GM19395 (cell line): ENCODE measurements around the gene KCTD10.

Source experiments
- ATAC-seq: cut with Tn5 transposase; IDR thresholded peaks from one replicate; pipeline ENCODE4 v1.9.1; 2021; ENCODE audit warnings: mild to moderate bottlenecking, moderate library complexity; ENCODE audit not compliant: unreplicated experiment

KCTD10 gene

DNA sequence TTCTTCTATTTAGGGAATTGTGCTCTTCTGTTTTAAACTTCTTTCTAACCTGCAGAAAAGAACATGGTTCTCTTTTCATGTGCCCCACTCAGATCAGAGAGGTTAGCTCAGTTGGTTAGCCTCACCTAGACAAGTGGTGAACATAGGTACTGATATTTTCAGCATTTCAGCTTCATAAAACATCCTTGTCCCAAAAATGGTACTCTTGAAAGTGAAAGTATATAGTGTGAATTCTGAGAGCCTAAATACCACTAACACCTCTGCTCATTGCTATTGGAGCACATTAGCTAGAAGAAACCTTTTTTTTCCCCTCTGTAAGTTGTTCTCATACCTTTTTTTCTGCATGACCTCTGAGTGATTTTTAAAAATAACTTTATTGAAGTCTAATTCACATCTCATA lies 17.9 kb upstream of the KCTD10 start:
- no peak for ATAC-seq

DNA sequence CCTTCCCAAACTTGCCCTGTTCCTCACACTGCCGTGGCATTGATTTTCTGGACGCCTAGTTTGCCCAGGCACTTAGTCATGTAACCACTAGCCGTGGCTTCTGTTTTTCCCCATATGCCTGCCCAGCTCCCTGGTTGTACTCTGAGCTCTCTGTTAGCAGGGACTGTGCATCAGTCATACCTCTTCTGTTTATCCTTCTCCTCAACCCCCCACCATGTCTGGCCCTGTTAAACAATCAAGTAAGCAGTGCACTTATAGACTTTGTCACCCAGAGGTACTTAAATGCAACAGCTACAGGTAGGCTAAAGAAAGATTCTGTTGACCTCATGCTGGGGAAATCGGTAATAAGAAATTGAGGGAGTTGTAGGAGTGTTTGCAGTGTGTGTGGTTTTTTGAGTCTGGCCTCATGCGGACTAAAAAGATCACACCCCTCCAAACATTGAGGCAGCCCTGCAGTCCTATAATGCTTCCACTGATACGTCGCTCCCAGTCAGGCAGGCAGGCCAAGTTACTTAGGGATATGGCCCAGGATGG lies 17.3 kb upstream of the KCTD10 start:
- ATAC-seq, result no peak

DNA sequence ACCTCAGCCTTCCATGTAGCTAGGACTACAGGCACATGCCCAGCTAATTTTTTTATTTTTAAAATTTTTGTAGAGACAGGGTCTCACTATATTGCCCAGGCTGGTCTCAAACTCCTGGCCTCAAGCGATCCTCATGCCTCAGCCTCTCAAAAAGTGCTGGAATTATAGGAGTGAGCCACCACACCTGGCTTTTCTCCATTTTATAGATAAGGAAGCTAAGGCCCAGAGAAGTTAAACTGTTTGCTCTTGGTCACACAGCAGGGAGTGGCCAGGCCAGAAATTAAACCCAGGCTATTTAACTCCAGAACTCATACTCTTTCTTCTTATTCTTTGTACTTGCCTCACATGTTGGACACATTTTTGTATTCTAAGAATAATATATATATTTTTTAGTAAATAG lies 16.8 kb upstream of the KCTD10 start:
- no peak for ATAC-seq

DNA sequence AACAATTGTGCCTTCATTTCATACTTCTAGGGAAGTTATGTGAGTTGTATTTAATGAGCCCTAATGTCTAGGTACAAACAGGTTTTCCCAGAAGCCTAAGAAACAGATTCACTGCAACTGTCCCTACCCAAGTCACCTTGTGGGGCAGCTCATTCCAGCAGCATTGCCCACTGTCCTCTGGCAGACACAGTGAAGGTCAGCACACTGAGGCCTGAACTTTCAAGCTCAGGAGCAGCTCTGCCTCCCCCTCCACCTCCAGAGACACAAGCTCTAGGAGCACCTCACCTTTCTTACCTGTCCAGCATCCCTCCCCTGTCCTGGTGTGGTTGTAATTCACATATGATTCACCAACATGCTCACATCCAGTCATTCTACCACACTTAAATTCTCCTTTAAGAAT lies 16.0 kb upstream of the KCTD10 start:
- ATAC-seq, result no peak

DNA sequence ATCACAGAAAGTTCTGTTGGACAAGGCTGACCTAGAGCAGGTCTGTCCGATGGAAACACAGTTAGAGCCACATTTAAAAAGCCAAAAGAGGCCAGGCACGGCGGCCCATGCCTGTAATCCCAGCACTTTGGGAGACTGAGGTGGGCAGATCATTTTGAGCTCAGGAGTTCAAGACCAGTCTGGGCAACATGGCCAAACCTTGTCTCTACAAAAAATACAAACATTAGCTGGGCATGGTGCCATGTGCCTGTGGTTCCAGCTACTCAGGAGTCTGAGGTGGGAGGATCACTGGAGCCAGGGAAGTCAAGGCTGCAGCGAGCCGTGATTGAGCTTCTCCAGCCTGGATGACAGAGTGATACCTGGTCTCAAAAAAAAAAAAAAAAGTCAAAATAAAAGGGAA lies 15.3 kb upstream of the KCTD10 start:
- ATAC-seq, result no peak

DNA sequence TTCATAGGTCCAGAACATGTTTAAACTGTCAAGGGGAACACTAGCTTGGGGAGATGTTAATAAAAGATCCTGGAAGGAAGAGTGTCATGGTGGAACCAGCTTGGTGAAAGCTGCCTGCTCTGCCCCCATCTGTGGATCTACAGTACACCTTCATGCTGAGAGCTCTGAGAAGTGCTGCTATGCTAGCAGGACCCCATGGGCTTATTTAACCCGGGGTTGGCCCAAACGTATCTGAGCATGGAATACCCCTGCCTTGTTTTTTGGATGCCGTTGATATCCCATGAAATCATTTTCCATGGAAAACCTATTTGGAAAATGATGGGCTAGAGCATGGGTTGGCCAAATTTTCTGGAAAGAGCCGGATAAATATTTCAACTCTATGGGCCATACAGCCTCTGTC lies 14.6 kb upstream of the KCTD10 start:
- ATAC-seq, result no peak

DNA sequence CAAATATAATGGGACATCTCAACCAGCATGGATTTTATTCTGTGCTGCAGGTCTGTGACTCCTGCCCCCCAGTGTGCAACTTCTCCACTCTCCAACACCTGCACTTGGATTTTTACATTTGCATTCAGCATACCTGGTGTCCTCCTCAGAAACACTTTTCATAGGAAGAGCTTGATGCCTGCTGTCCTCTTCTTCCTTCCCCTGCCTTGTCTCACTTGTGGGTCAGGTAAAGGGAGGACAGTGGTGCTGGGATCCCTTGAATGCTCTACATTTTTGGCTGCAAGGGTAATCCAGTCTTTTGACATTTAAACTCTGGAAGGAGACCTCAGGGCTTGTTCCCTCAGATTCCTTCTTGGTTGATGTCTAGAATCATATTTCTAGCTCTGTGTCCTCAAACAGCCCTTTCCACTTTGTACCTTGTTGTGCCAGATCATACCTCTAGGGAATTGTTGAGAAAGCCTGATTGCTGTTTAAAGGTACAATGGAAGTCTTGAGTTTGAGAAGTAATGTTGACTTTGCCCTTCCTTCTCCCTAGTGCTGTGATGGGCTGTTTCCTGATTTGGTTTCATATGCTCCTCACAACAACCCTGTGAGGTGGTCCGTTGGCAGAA lies 13.0 kb upstream of the KCTD10 start:
- ATAC-seq, result no peak

DNA sequence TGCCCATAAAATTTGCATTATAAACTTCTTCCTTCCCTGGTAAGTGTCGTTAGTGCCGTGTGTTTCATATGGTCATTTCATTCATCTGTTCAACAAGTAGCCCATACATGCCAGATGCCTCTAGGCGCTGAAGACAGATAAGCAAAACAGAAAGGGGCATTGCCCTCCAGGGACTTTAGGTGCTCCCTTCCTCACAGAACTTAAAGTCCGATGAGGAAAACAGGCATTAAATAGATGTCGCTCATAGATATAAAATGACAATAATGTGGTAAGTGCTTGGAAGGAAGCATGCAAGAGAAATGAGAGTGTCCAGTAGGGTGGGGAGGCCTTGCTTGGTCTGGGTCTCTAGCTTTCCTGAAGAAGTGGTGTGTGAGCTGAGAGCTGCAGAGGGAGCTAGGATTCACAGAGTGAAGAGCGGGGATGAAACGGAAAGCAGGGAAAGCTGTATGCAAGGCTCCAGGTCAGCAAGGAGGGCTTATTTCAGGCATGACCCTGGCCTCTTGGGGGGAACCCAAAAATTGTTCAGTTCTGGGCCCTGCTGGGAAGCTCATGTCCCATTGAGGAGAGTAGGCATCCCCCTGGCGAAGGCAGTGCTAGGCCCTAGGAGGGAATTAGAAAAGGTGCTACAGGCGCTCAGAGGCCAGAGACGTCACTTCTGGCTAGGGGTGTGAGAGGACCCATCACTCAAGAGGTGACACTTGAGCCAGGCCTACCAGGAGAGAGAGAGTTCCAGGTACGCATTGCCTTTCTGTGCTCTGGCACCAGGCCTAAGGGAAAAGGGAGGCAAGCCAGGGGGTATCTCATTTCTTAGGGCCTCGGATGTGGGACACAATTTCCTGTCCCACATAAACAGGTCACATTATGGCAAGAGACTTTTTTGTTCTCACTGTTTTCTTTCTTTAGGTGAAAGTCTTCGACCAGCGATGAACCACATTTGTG lies 12.2 kb upstream of the KCTD10 start:
- ATAC-seq, result no peak

DNA sequence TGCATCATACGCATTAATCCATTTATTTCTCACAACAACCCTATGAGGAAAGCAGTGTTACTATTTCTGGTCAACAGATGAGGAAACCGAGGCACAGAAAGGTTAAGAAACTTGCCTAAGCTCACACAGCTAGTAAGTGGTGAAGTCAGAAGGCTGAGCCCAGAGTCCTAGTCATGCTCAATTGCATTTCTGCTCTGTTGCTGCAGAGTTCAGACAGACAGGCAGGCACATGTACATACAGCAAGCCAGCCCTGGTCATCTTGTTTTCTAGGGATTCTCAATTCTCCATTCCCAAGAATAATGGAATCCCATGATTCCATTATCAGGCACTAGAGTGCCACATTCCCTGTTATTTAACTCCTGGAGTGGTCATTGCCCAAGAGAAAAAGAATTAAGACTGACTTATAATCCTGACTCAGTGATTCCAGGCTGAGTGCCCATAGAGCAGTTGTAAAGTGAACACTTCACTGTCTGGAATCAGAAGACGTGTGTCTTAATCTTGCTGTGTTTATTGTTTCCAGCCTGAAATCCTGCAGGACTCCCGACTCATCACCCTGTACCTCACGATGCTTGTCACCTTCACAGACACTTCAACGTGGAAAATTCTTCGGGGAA lies 11.1 kb upstream of the KCTD10 start:
- no peak for ATAC-seq

DNA sequence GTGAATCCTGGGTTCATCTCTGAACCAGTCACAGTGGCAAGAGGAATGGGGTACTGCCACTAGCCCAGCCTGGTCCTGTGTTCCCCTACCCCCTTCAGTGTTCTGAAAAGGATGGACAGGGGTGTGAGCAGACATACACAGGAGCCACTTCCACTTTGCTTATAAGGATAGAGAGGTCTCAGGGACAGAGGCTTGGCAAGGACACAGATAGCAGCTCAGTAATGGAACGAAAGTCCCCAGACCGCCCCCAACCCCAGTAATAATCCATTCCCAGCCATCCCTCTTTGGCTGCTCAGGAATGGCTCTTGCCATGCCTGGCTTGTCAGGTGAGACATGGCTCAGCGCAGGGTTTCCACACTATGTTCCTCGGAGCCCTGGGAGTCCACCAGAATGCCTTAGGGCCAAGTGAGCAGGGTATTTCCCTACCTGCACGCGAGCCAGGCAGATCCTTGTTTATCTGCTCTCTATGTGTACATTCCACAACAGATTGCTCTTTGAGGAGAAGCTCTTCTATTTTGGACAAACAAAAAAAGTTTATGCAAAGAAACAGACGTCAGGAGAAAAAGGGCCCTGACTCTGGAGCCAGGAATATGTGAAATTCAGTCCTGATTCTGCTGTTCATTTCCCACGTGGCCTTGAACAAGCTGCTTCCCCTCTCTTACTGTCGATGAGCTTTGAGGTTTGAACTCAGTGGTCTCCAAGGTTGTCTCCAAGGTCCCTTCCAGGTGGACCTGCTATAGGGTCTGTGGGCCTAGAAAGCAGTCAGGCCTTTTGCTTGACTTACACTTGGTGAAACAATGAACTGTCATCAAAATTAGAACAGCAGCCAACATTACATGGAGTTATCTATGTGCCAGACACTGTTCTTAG lies 10.3 kb upstream of the KCTD10 start:
- ATAC-seq, result no peak

DNA sequence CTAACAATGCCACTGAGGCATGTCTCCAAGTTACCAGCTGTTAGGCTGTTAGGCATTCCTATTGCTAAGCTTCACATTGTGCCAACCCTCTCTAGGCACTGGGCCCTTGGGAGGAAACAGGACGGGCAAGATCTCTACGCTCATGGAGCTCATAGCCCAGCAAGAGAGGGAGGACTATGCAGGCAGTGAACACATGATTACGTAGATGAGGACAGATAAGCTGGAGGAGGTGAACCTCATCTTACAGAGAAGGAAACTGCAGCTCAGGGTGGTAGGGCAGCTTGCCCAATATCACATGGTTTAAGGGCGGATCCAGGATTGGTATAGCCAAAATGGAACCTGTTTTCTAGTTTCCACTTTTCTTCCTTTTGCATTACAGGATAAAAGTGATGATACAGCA lies 8.1 kb upstream of the KCTD10 start:
- ATAC-seq, result no peak

DNA sequence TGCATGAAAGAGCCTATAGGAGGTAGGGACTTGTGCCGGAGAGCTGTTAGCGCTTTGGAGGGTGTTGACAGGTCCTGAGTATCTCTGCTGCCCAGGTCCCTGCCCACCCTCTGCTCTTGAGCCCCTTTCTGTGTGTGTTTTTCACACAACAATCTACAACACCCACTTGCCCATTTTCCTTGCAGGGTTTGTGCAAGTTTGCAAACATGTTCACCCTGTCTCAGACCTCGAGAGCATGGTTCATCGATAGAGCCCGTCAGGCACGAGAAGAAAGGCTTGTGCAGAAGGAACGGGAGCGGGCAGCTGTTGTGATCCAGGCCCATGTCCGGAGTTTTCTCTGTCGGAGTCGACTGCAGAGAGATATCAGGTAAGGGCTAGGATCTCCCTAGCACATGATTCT lies 6.2 kb upstream of the KCTD10 start:
- no peak for ATAC-seq

DNA sequence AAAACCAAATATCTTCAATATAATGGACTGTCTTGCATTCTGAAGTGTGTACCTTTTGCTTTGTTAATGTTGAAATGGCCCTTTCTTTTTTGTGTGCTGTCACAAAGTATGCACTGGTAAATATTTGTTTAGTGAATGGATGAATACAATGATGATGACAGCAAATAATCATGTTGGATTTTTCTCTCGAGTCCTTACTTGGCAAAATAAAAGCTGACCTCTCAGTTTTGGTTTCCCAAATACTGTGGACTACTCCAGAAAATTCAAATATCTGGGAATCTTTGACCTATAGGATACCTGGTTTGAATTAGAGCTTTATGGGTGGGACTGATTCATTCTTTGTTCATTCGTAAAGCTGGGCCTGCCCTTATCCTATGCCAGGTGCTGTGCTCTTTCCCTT lies 5.8 kb upstream of the KCTD10 start:
- no peak for ATAC-seq

DNA sequence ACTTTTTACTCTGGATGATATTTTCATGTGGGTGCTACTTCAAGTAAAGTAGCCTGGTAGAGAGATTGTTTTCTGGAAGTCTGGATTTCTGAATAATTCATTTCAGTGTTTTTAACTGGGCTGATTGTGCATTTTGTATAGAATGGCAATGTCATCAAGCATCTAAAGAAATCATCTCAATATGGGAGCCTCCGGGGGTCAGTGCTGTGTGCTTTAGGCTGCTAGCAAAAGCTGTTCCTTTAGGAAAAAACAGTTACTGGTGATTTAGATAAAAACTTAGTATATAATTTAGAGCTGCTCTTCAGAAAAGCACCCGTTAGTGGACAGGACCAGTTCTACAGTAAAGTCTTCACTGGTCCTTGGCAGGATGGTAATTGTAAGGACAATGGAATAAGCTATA lies 5.4 kb upstream of the KCTD10 start:
- ATAC-seq, result no peak

DNA sequence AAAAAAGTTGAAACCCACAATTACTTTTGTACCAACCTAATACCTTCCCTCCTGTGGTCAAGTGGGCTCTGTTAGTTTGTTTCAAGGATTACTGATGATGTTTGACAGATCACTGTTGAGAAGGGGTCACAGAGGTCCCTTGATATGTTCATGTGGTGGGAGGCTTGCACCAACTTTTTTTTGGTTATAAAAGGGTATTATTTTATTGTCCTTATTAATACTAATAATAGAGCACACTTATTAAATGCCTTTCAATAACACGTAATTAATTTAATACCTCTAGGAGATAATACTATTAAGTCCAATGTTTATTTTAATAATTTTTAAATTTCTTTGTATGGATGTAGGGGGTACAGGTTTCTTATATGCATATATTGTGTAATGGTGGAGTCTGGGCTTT lies 4.8 kb upstream of the KCTD10 start:
- ATAC-seq, result no peak

DNA sequence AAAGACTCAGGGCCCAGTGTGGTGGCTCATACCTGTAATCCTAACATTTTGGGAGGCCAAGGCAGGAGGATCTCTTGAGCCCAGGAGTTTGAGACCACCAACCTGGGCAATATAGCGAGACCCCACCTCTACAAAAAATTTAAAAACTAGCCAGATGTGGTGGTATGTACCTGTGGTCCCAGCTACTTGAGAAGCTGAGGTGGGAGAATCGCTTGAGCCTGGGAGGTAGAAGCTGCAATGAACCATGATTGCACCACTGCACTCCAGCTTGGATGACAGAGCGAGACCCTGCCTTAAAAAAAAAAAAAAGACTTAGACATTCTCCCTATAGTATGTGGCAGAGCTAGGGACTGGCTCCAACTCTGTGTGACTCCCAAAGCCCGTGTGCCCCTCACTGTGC lies 3.3 kb upstream of the KCTD10 start:
- no peak for ATAC-seq

DNA sequence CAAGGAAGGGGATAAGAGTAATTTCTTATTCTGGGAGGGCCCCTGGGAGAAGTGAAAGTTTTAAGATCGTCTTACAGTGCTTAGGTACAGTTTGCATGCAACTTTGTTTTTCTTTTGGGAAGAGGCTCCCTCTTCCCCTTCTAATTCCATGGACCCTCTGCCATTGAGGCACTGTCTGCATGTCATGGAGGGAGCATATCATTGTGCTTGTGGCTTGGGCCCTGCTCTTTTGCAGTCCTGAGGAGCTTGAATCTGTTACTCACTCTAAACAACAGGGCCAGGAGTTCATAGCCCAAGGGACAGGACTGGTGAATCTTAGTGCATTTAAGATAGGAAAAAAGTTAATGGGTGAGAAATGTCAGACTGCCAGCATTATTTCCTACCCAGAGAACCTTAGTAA lies 2.7 kb upstream of the KCTD10 start:
- ATAC-seq, result no peak

DNA sequence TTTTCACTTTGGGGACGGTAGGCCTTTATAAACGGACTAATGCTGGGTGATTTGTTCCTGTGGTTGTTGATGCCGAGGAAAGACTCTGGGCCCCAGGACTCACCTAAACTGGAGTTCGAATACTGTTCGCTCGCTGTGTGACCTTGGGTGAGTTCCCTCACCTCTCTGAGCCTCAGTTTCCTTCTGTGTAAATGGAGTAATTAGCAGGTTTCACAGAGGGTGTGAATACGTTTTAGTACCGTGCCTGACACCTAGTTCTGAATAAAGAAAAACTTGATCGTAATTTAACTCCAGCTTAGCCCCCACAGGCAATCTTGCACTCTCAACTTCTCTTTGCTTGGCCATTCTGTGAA lies 839 bp upstream of the KCTD10 start:
- ATAC-seq, result no peak

DNA sequence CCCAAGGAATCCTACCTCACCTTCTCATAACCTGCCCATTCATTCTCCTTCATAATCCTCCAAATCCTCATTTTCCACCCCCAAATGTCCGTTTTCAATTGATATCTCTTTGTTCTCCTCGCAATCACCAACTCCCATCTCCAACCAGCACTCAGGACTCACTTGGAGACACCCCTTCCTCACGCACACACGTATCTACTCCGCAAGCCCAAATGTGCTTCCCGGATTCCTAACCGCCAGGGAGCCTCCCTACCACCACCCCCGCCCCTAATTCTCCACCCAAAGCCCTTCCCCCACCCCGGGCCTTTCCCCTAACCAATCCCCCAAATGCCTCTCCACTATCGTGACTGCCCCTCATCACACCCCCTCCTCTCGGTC lies 304 bp downstream of the KCTD10 start:
- no peak for ATAC-seq

DNA sequence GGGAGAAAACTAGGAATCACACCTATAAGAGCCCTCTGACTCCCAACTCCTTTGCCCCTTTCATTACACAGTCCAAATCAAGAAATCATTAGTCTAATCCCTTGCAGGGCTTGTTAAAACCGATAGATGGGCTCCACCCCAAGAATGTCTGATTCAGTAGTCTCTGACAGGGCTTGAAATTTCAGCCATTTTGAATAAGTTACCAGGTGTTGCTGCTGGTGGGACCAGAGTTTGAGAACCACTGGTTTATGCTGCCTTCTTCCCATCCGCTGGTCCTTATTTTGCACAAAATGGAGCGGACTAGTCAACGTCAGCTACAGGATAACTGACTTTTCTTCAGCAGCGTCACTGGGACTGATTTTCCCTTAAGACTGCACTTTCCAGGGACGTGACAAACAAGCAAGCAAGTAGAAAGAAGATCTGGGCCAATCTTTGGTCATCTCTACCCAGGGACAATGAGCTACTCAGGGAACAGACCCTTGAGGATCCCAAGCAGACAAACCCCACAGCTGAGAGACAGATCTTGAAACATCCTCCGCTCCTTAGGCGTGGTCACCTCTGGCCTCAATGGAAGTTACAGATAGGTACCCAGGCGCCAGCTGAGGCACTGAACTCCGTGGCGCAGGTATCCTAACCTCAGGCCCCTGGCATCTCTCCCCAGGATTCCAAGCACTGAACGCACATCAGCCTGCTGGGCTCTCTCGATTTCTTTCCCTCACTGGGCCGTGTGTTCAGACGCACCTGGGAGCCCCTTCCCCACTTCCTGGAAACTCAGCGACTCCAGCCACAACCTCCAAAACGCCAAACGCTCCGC lies 900 bp downstream of the KCTD10 start:
- ATAC-seq, result no peak
